ENCODE results near the gene JAKMIP2.

DNA sequence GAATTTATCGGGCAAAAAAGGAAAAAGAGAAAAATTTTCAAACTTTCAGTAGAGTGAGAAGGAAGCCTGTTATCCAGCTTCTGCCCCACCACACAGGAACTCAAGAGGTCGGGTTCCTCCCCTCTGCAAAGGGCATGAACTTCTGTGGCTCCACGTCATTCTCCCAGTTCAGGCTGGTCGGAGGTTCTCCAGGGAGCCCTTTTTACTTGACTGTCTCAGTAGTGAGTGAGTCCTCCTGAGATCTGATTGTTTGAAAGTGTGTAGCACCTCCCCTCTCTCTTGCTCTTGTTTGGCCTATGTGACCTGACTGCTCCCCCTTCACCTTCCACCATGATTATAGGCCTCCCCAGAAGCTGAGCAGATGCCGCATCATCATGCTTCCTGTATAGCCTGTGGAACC lies 39.2 kb upstream of the JAKMIP2 start:
- TF ChIP-seq CTCF (conservative IDR thresholded peaks at IDR 0.05; ENCODE audit: low read depth, low read length) (no peak), EZH2 (IDR thresholded peaks at IDR 0.05; ENCODE audit: borderline replicate concordance, low read depth, low read length, poor library complexity, severe bottlenecking) (no peak)

Data from A673 (cell line).